CD4-positive, alpha-beta T cell treated with Interleukin-4 for 1 hour (primary cell): ENCODE data around the gene TMEM52.
"Not testable (repeated sequence)": the region's sequence is repeated elsewhere in the genome, so short reads cannot be mapped to it uniquely, and the experiment has no call there.

Experiments used
- DNase-seq, 2 donors: peaks; one replicate each; pipeline ENCODE4 v3.0.0-alpha.2; 2020 to 2022

Gene TMEM52

DNA sequence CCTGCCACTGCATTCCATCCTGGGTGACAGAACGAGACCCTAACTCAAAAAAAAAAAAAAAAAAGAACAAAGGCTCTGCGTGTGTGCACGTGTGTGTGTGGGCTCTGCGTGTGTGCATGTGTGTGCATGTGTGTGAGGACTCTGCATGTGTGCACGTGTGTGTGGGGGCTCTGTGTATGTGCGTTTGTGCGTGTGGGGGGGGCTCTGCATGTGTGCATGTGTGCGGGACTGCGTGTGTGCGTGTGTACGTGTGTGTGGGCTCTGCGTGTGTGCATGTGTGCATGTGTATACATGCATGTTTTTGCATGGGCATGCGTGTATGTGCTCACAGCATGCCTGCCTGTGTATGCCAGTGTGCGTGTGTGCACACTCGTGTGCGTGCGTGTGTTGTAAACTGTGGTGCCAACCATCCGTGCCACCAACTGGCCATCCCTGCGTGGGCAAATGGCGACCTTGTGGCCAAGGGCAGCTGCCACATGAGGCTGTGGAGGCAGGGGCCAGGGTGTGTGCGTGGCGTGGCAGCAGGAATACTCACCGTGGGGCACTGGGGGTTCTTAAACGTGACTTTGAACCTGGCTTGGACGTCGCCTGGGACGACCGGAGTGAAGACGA is 26.8 kb upstream of the TMEM52 start:
- no peak for DNase-seq

DNA sequence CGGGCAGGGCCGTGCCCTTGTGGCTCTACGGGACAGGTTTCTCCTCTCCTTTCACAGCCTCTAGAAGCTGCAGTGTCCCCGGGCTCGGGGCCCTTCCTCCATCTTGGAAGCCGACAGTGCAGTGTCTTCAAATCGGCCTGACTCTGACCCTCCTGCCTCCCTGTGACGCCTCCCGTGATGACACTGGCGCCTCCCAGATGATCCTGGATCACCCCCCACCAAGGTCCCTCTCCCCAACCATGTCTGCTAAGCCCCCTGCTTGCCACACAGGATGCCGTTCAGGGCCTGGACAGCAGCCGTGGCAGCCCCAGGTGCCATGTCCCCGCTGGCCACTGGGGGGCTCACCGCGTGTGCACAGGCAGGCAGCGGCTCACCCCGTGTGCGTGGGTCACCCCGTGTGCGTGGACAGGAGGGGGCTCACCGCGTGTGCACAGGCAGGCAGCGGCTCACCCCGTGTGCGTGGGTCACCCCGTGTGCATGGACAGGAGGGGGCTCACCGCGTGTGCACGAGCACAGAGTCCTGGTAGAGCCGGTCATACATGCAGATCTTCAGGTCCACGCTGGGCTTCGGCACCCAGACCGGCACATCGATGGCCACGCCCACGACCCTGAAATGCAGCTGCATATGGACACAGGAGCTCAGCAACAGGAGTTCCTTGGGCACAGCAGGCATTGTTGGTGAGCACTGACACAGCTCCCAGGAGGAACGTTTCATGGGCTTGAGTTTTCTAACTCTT is 24.9 kb upstream of the TMEM52 start:
- DNase-seq = peak; percentile 38 to 49

DNA sequence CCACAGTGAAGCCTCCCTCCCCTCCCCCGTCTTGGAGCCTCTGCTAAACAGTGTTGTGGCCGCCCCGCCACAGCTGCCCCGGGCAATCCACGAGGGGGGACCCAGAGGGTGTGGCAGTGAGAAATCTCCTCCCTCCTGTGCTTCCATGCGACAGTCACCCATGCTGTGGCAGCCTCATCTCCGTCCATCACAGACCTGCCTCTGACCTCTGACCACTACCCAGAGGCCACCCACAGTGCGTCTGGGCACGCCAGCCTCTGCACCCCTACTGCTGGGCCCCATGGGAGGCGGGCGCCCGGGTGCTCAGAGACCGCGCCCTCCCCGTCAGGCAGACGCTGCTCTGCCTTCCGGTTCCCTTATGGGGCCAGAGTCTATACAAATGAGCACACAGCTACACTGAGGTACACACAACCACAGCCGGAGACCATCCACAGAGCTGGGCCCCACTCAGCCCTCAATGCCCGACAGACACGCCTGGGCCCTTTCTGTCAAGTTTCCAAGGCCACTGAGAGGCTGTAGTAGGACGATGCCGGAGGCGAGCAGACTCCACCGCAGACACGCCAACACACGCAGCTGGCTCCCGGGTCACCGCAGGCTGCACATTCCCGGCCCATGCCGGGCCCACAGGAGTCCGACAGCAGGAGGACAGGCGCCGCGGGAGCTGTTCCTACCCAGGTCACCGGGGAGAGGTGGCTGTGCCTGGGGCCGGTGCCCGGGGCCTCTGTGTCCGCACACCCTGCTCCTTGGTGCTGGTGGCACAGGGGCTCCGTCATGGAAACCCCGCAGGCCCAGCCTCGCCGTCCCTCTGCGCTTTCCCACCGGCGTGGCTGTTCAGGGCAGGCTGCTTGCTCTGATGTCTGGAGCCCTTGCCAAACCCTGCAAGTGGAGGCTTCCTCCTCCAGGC is 23.9 kb upstream of the TMEM52 start:
- DNase-seq = no peak

DNA sequence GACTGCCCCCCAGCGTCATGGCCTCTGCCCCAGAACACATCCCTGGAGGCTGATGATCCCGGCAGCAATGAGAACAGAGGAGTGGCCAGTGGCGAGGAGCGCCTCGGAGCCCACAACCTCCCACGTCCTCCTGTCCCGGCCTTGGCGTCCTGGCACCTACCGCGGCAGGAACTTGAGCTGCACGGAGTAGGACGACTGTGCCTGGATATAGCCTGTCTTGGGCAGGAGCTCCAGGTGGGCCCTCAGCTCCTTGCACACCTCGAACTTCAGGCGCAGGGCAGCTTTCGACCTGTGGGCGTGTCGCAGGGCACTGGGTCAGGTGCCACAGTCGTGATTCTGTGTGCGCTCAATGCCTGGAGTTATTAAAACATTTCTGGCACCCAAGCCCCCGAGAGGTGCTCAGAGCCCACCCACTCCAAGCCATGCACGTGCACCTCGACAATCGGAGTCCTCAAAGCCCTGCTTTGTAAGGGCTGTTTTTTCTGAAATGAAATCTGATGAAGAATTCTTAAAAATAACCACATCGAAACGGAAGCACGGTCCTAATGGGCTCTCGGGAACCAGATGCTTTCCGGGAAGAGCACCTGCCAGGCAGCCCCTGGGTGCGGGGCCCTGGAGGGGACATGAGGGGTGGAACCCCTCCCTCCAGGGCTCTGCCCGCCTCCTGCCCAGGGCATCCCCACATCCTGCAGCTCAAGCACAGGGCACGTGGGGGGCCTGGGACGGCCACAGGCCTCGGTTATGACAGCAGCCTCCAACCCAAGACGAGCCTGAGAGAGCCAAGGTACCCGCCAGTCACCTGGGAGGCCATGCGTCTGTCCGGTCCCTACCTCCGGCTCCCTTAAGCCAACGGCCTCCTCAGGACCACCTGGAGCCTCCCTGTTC is 23.0 kb upstream of the TMEM52 start:
- no peak for DNase-seq

DNA sequence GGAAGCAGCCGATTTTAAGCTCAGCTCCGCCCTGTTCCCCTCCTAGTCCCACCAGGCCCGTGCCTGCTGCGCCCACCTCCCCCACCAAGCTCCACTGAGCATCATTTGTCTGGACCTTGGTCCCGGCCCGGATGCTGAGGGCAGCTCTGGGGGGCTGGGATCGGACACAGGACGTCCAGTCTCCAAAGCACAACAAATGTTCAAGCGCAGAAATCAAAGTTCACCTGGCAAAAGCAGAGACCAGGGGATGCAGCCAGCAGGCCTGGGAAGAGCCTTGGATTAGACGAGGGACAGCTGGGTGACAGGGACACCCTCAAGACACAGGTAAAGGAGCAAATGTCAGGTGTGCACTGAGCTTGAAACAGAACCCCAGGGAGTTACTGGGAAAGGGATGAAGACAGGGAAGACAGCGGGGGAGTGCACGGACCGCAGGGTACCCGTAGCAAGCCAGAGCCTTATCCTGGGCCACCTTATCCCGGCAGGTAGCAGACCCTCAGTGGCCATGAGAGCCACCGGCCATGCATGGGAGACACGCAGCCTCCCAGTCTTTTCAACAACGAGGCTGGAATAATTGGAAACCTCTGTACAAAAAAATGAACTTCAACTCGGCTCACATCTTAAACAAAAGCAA is 22.2 kb upstream of the TMEM52 start:
- DNase-seq = no peak

DNA sequence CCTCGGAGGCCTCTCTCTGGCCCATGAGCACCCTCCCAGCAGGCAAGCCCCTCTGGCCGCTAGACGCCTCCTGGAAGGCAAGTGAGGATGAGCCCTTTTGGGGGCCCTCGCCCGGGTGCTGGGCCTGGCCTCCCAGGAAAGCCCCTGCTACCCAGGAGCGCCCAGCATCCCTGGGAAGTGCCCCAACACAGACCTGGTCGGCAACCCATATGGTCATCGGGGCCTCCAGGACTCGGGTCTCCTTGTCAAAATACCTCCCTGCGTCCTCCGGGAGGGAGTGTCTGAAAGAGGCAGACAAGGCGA is 21.0 kb upstream of the TMEM52 start:
- DNase-seq = no peak

DNA sequence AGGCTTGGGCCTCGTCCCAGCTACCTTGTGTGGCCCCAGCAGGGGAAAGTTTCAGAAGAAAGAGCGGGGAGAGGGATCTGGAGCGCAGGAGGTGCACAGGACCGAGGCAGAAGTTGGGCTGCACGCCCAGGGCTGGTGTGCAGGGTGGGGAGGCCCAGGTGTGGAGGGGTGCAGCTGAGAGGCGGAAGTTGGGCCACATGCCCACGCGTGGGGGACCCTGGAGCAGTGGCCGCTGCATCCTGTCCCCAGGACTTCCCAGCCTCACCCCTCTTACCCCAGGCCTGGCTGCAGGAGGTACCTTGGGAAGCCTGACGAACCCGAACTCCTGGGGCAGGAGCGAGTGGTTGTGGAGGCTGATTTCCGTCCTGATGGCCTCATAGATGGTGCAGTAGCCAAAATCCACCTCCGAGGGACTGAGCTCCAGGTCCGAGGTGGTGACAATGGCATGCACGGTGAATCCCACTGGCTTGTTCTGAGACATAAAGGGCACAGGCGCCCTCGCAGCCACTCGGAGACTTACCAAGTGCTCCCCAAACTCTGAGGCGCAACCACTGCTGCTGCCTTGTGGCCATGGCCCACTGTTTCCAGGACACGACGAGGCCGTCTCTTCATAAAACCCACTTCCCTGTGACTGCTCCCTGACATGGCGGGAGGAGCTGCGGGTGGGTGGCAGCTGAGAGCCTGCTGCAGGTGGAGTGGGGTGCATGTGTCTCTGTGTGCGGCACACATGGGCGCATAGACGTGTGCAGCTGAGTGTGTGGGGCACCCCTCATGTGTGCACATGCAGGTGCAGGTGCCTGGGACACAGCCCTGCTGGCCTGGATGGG is 20.4 kb upstream of the TMEM52 start:
- DNase-seq = no peak

DNA sequence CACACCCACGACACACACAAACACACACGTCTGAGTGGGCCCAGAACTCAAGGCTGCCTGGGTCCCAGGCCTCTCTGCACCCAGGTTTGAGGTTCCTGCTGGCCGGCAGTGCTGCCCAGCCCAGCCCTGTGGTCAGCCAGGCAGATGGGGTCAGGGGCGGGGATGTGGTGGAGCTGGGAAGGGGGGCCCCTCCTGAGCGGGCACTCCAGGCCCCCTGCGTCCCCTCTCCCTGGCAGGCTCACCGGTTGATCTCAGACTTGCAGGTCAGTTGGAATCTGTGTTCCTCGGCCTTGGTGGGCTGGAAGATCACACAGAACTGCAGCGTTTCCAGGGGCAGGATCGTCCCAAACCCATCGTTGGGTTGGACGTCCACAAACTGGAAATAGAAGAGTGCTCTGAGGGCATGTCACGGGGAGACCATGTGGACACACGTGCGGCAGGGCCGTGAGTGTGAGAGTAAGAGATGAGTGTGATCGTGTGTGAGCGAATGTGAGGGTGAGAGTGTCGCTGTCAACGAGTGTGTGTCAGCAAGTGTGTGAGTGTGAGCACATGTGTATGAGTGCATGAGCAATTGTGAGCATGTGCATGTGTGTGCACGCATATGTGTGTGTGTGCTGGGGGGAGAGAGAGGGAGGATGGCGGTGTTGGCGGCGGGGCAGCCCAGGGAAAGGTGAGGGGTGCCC is 19.7 kb upstream of the TMEM52 start:
- no peak for DNase-seq

DNA sequence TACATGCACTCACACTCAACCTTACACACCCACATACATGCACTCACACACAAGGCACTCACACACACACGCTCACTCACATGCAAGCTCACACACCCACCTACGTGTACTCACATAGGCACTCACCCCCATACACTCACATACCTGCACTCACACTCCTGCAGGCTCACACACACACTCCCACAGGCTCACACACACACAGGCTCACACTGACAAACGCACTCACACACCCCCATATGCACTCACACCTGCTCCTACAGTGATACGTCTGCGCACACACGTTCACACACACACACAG is 19.1 kb upstream of the TMEM52 start:
- DNase-seq = no peak

DNA sequence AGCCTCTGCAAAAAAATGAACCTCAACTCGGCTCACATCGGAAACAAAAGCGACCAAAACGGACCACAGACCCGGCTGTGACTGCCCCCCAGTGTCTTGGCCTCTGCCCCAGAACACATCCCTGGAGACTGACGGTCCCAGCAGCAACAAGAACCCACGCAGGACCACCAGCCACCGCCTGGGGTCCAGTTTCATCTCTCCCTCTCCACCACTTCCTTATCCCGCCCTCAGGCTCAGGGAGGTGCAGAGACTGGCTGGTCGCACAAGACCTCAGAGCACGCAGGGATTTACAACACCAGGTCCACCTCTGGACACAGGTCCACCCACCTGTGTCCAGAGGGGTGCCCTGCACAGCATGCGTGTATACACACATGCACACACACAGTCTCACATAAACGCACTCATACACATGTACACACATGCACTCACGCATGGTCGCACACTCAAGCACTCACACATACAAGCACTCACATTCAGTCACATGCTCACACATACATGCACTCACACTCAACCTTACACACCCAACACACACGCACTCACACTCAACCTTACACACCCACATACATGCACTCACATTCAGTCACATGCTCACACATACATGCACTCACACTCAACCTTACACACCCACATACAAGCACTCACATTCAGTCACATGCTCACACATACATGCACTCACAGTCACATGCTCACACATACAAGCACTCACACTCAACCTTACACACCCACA is 18.6 kb upstream of the TMEM52 start:
- no peak for DNase-seq

DNA sequence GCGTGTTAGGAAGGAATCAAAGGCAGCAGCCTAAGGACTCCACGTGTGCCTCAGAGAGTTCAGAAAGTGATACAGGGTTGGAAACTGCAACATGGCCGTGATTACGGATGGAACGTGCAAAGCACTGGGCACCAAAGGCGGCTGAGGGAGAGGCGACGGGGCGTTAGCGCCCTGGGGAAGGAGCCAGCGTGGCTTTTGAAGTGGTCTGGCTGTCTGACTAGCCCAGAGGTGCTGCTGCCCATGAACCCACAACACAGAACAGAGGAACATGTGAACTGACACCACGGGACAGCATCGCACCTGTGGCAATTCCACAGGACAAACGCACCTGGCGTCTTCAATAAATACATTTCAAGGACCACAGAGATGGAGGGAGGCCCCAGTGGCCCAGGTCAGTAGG is 18.0 kb upstream of the TMEM52 start:
- DNase-seq = no peak

DNA sequence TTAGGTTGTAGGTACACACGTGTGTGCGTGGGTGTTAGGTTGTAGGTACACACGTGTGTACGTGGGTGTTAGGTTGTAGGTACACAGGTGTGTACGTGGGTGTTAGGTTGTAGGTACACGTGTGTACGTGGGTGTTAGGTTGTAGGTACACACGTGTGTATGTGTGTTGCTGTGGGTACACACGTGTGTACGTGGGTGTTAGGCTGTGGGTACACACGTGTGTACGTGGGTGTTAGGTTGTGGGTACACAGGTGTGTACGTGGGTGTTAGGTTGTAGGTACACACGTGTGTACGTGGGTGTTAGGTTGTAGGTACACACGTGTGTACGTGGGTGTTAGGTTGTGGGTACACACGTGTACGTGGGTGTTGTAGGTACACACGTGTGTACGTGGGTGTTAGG is 15.8 kb upstream of the TMEM52 start:
- not testable (repeated sequence) for DNase-seq

DNA sequence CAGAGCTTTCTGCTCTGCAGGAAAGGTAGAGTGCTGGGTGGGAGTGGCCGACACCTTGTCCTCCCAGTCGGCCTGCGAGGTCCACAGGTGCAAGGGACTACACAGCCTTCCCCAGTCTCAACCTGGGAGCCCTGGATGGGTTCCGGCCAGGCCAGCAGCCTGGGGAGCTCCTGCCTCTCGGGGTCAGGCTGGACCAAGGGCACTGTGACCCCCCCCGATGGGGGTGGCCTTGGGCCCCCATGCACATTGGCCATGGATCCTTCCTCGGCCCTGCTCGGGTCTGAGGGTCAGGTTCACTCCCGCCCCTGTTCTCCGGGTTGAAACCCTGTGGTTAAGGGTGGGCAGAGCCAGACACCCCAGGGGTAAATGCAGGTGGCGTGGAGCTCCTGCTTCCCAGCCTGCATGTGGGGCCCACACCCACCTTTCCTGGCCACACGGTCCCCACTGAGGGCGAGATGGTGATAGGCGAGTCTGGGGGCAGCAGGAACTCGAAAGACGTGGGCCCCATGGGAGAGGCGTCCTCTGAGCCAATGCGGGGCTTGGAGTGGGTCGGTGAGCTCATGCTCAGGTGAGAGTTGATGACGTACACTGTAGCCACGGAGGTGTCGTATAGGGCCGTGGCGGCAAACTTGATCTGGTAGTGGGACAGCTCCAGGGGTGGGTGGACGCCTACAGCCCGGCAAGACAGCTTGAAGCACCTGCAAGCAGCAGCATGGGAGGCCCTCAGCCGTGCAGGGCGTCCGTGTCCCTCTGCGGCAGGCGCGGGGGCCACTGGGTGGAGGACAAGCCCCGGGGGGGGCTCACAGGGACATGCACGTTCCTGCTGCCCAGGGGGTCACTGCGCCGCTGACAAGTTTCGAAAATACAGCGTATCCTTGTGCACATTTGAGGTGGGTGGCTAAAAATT is 10.8 kb upstream of the TMEM52 start:
- no peak for DNase-seq

DNA sequence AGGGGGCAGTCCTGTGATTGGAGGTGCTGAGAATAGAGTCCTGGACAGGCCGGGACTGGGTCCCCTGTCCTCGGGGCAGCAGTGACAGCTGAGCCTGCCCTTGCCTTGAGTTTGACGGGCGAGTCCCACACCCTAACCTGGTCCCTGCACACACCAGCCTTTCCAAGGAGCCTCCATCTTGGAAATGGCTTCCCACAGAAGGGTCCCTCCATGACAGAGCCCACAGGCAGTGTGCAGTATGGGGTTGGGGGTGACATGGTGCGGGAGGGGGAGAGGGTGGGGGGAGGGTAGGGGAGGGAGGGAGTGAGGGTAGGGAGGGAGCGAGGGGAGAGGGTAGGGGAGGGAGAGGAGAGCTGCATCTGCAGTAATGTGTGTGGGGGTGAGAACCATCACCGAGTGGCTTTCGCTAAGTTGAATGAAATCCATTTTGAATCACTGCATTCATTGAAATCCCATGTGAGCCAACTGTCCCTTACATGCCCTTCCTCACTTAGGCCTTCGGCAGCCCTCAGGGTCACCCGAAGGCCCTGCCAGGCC is 10.1 kb upstream of the TMEM52 start:
- no peak for DNase-seq

DNA sequence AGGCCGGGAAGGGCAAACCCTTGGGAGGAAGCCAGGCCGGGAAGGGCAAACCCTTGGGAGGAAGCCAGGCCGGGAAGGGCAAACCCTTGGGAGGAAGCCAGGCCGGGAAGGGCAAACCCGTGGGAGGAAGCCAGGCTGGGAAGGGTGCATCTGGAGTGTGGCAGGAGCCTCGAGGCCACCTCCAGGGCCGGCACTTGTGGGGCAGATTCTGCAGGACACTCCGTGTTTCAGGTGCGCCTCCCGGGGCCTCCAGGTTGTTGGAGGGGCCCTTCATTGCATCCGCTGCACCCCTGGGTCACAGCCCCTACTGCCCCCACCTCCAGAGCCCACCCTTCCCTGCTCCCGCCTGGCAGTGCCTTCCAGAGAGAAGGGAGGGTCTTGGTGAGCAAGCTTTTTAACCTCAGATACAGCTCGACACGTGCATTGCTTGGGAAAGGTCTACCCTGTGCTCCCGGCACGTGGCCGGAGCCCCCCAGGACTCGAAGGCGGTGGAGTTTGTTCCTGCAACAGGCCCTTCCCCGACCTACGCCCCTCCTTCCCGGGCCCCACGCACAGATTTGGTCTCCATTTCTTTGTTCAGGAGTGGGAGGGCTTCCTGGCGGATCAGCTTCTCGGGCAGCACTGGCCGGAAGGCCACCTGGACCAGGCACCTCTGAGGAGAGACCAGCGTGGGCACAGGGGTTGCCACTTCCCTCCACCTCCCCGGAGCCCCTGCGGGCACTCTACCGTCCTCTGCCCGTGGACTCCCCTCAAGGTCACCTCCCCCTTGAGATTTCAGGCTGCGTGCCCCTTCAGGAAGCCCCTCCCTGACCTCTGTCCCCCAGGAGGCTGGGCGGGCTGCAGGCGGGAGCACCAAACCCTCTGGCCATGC is 9.4 kb upstream of the TMEM52 start:
- no peak for DNase-seq

DNA sequence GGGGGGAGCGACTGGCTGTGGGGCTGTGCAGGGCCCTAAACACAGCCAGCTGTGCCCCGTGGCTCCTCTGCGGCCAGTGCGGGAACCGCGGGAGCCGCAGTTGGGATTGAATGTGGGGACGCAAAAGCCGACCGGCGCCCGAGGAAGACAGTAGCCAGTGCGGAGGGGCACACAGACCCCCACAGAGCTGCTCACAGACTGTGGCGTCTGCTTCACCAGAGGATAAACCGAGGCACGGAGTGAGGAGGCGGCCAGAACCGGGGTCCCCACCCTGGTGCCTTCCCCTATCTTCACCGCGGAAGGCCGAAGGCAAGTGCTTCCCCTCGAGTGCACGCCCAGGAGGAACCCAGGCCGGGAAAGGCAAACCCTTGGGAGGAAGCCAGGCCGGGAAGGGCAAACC is 8.7 kb upstream of the TMEM52 start:
- DNase-seq = no peak

DNA sequence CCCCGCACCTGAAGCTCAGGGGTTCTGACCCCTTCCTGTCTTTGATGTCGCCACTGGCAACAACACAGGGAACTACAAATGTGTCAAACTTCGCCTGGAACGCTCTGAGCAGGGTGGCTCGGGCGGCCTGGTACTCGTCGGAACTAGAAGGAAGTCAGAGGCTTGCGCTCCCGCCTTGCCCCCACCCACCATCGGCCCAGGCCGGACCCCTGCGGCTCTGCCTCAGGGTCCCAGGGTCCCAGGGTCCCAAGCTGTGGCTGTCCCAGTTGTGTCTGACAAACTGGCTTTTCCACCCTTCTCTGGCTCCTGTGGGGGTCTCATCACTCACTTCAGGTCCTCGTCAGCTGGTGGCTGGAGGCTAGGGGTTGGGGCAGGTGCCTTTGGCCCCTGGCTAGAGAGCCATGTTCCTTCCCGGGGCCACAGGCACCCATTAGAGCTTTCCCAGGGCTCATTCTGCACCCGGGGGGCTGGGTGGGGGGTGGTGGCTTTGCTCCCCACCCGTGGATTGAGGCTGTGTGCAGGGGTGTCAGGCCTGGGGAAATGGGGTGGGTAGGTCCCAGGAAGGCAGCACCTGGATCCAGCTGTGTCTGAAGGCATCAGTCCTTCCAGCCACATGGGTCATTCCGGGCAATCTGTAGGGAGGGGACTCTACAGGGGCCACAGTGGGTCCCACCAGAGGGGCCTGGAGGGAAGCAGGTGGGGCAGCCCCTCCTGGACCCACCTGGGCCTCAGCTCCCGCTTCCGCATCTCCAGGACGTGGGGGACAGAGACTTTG is 8.0 kb upstream of the TMEM52 start:
- no peak for DNase-seq
